ENCODE measurements around the gene CEP57L1.

Gene CEP57L1

GRCh38 chr6:109095036-109095834 is at the start of gene CEP57L1:
Gene CEP57L1 (plus strand): TSS chr6:109095507. CDS start chr6:109145222, 49,715 bp downstream.
- peak; percentile 98 for DNase-seq (ENCODE audit: low spot score)

DNA sequence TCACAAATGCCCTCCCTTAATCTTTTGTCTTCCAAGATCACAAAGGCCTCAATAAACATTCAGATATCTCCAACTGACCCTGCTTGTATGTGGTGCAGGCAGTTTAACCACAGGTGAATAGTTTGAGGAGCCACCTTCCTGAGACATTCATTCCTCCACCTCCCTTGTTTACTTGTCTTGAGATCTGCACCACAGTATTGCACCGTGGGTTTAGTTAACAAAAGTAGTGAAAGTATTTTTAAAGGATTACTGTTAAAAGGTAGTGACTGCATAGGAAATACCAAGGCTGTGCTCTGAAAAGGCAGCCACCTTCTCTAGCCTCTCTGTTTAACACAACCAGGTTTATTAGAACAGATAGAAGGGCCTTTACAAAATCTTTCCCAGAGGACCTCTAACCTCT is 47.1 kb upstream of the CEP57L1 start:
- no peak for DNase-seq (ENCODE audit: low spot score)

DNA sequence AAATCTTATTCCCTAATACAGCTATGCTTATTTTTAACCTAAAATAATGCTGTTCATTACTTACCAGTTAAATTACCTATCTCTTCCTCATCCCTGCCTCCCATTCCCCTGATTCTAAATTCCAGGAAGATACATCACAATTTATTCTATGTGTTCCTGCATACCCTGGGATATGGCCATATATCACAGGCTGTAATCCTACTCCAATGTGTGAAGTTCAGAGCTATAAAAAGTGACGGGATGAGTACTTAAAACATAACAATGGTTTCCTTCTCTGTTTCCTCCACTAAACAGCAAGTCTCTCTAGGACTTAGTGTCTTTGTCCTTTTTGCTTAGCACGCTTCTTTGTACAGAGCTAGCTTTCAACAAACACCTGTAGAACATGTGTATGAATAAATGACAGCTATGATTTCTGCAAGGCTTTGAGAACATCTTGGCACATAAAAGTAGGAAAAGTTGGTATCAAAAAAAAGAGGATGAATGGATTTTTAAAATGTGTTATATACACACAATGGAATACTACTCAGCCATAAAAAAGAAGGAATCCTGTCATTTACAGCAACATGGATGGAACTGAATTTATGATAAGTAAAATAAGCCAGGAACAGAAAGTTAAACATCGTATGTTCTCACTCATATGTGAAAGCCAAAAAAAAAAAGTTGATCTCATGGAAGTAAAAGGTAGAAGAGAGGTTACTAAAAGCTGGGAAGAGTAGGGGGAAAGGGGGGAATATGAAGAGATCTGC is 46.5 kb upstream of the CEP57L1 start:
- DNase-seq (ENCODE audit: low spot score): no peak

DNA sequence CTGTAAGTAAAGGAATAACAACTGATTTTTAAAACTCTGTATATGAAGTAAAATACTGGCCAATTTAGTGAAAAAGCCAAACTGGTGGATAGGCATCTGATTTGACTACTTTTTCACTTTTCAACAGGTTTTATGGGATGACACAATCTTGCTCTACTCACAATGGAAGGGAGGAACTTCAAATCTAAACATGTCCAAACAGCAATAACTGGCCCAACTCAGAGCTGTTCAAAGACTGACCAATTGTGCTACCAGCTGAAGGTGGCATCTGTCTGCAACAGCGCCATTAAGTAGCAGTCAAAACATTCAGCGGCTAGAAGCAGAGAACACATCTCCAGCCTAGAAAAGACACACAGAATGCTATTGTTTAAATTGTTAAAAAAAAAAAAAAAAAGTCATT is 45.3 kb upstream of the CEP57L1 start:
- DNase-seq (ENCODE audit: low spot score): no peak

GRCh38 chr6:109050447-109051102 is 44.7 kb upstream of the CEP57L1 start:
- no peak for DNase-seq (ENCODE audit: low spot score)

- no peak for DNase-seq (ENCODE audit: low spot score)
Measured at GRCh38 chr6:109051301-109052017, 43.8 kb upstream of the CEP57L1 start.

GRCh38 chr6:109052018-109052651 is 43.2 kb upstream of the CEP57L1 start:
- DNase-seq (ENCODE audit: low spot score): no peak

DNA sequence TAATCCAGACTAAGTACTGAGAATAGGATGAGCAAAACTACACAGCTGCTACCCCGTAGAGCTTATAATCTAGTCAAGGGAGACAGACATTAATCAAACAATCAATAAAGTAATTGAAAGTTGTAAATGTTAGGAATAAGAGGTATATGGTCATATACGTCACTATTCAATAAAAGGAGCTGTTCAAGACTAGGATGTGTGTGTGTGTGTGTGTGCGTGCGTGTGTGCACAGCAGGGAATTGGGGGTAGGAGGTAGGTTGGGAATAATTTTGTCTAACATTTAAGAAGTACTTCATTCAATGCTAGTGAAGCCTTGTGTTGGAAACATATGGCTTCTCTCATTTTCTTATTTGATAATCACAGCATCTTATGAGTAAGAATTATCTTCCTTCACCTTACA is 42.5 kb upstream of the CEP57L1 start:
- DNase-seq (ENCODE audit: low spot score): no peak

DNA sequence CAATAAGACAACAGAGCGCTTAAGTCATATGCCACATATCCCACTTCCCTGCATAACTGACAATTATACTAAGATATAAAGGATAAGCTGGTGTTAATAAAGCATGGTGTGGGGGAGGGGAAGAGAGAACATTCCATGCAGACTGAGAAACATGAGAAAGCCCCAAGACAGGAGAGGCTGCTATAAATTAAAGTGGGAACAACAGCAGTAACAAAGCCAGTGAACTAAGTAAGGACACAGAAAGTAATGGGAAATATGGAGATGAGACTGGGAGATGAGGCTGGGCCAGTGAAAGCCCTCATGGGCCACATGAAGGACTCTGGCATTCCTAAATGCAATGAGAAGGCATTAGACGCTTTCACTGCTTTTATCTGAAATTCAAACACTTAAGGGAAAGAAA is 42.0 kb upstream of the CEP57L1 start:
- no peak for DNase-seq (ENCODE audit: low spot score)

DNA sequence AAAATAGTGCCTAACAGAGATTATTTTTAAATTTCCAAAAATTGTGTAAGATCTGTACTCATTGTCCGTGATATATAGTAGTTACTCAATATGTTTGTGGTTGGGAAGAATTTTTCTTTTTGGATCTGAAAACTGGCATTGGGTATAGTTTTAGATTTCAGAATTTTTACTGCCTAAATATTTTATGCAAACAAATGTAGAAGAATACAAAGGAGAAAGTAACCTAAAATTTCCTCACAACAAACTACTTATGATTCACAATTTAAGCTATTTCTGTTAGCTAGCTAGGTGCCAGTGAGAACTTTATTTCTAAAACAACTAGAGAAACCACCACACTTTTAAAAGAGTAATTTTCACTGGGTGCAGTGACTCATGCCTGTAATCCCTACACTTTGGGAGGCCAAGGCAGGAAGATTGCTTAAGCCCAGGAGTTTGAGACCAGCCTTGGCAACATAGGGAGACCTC is 39.5 kb upstream of the CEP57L1 start:
- DNase-seq (ENCODE audit: low spot score): no peak

DNA sequence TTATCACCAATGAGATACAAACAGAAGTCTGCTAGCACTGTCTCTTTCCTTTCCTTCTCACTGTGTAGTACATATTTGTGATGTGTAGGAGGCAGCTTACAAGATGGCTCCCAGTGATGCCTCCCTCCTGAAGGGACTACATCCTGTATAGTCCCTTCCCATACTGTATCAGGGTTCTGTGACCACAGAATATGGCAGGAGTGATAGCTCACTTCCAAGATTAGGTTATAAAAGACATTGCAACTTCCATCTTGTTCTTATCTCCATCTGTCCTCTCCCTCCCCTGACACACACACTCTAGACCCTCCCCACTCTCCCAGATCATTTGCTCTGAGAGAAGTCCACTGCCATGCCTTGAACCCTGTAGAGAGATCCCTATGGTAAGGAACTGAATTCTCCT is 38.6 kb upstream of the CEP57L1 start:
- DNase-seq (ENCODE audit: low spot score): no peak

- no peak for DNase-seq (ENCODE audit: low spot score)
Measured at GRCh38 chr6:109058620-109059019, 36.7 kb upstream of the CEP57L1 start.

GRCh38 chr6:109059153-109059552 is 36.2 kb upstream of the CEP57L1 start:
- no peak for DNase-seq (ENCODE audit: low spot score)

DNA sequence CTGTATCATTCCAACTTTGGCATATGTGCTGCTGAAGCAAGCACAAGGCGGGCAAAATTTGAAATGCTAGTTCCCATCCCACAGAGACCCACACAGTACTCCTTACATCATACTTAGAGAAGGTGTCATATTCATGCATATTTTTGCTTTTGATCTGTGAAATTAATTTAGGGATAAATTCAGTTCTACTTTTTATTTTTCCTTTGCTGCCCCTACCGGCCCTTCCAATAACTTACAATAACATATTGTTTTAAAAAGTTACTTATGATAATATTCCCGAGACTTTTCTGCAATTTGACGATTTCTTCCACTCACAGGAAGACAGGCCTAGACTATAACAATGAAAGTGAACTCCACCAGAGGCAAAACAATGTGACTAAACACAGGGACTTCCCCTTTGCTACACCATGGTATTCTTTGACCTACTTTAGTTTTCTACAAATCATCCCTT is 35.7 kb upstream of the CEP57L1 start:
- DNase-seq (ENCODE audit: low spot score): no peak

DNA sequence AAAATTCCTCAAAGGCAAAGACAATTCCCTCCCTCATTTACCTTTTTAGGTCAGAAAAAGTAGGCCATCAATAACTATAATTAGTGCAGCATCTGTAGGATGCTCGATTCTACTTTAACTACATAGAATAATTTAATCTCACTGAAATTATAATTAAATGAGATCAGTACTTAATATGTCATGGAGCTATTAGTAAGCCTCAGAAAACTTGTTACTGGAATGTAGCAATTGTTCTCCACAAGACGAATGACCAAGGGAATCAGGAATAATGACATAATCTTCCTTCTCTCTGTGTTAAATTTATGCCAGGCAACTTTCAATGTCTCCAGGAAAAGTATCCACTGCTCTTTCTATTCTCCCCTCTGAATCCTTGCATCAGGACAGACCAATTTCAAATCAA is 34.7 kb upstream of the CEP57L1 start:
- DNase-seq (ENCODE audit: low spot score): no peak

DNA sequence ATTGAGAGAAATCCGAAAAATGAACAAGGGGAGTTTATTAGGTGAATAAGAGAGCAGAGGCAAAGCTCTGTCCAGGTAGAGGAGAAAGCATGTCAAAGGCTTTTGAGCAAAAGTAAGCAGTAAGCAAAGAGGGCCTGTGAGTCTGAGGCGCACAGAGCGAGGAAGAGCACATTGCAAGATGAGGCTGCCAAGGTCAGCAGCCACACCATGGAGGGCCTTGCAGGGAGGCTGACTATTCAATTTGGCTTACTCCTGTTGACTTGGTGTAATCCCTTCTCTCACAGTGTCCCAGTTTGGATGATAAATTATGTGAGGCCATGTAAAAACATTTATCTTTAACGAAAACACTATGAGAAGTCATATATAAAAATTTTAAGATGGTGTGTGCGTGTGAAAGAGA is 33.1 kb upstream of the CEP57L1 start:
- DNase-seq (ENCODE audit: low spot score): no peak

DNA sequence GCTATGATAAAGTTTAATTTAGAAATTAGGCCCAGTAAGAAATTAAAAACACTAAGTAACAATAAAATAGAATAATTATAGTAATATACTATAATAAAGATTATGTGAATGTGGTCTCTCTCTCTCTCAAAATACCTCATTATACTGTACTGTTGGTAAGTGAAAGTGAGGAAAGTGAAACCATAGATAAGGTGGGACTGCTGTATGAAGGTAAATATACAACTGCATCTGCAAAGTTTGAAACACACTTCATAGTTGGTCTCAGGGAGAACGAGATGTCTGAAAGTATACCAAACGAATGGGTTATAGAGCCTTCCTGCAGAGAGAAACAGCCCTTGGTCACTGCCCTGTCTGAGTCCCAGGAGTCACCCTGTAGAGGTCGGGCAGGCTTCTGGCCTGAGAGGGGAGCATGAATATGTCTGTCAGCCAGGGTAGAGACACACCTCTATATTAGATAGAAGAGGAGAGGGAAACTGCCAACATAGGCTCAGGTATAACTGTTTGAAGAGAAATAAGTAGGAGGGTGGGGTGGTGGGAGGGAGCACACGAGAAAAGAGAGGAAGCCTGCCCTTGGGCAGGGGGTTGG is 32.4 kb upstream of the CEP57L1 start:
- DNase-seq (ENCODE audit: low spot score): no peak

GRCh38 chr6:109069746-109070145 is 25.6 kb upstream of the CEP57L1 start:
- DNase-seq (ENCODE audit: low spot score): no peak

GRCh38 chr6:109071125-109071917 is 24.0 kb upstream of the CEP57L1 start:
- DNase-seq (ENCODE audit: low spot score): no peak

All from cerebellar cortex (tissue), 1 donor.